ENCODE data around the gene C10orf90. TPM values are rescaled to one million over a fixed set of nuclear protein-coding genes. Genes with fewer than 3 reads are reported as not detected.

C10orf90 gene
- total RNA-seq, 1 experiment from 2014 or later: not detected

- no peak overlapping the region for H3K27ac Mint-ChIP-seq
- no CpG with 5 or more reads among the region's 5 CpGs for WGBS (ENCODE audit: extremely low coverage, insufficient read length, low lambda C conversion rate)
- Histone ChIP-seq H3K27me3 (ENCODE audit: insufficient read depth, low read length) (no peaks in the 10 kb centered on the region), H3K9ac (ENCODE audit: extremely low read depth, insufficient read length, low read length) (no peak overlapping the region), H3K4me1 (ENCODE audit: insufficient read depth, low read length) (no peaks in the 10 kb centered on the region), H2BK5ac (ENCODE audit: insufficient read length, low read length) (no peak overlapping the region), H2BK12ac (ENCODE audit: insufficient read length, low read depth, low read length) (no peak overlapping the region), H3K14ac (ENCODE audit: insufficient read depth, low read length) (no peak overlapping the region), H4K91ac (ENCODE audit: insufficient read length, low read depth, low read length) (no peak overlapping the region), H3K79me1 (ENCODE audit: insufficient read depth, low read depth, low read length, poor library complexity, severe bottlenecking) (no peaks in the 10 kb centered on the region), H3K18ac (ENCODE audit: insufficient read length, low read depth, low read length) (no peak overlapping the region), H3K9me3 (ENCODE audit: control insufficient read depth, low read depth, low read length) (no peaks in the 10 kb centered on the region), H3K23ac (ENCODE audit: insufficient read length, low read depth, low read length) (no peak overlapping the region), H2BK20ac (ENCODE audit: low read depth, low read length, poor library complexity, severe bottlenecking) (no peak overlapping the region), H3K79me2 (ENCODE audit: insufficient read depth, low read length) (no peaks in the 10 kb centered on the region), H3T11ph (ENCODE audit: low read length) (no peak overlapping the region), H4K8ac (replicated peaks; ENCODE audit: insufficient read length, low read depth, low read length) (no peak overlapping the region), H3K56ac (ENCODE audit: insufficient read length, low read depth, low read length) (no peak overlapping the region), H3K4ac (ENCODE audit: low read depth, low read length) (no peak overlapping the region), H2AK5ac (ENCODE audit: insufficient read length, low read length) (no peak overlapping the region), H2BK15ac (ENCODE audit: low read depth, low read length) (no peak overlapping the region), H2AFZ (ENCODE audit: low read length) (no peak overlapping the region), H4K20me1 (ENCODE audit: control insufficient read depth, insufficient read depth, insufficient read length) (no peaks in the 10 kb centered on the region), H2BK120ac (ENCODE audit: low read depth, low read length, poor library complexity, severe bottlenecking) (no peak overlapping the region), H3K4me2 (ENCODE audit: insufficient read depth, insufficient read length, low read length) (no peak overlapping the region), H3K23me2 (ENCODE audit: insufficient read length, low read depth, low read length, poor library complexity, severe bottlenecking) (no peaks in the 10 kb centered on the region), H4K5ac (ENCODE audit: insufficient read length, low read depth, low read length) (no peak overlapping the region), H3K27ac (ENCODE audit: insufficient read length, low read depth, low read length) (no peak overlapping the region)
- H3K4me3 Mint-ChIP-seq: no peak overlapping the region; a peak in 1 of 5 replicates
- DNase-seq: no peak
- H3K4me1 Mint-ChIP-seq: peaks cover 8 to 11% of the 10 kb centered on the region in 2 experiments
- no peaks in the 10 kb centered on the region for H3K36me3 Mint-ChIP-seq (ENCODE audit: insufficient read depth in 1 of 3, low read depth in 3 of 3)
- no peaks in the 10 kb centered on the region for H3K9me3 Mint-ChIP-seq
- TF ChIP-seq, protein P1, sequence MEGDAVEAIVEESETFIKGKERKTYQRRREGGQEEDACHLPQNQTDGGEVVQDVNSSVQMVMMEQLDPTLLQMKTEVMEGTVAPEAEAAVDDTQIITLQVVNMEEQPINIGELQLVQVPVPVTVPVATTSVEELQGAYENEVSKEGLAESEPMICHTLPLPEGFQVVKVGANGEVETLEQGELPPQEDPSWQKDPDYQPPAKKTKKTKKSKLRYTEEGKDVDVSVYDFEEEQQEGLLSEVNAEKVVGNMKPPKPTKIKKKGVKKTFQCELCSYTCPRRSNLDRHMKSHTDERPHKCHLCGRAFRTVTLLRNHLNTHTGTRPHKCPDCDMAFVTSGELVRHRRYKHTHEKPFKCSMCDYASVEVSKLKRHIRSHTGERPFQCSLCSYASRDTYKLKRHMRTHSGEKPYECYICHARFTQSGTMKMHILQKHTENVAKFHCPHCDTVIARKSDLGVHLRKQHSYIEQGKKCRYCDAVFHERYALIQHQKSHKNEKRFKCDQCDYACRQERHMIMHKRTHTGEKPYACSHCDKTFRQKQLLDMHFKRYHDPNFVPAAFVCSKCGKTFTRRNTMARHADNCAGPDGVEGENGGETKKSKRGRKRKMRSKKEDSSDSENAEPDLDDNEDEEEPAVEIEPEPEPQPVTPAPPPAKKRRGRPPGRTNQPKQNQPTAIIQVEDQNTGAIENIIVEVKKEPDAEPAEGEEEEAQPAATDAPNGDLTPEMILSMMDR (conservative IDR thresholded peaks at IDR 0.05): no peak
- H3K27me3 Mint-ChIP-seq (ENCODE audit: low read depth): no peaks in the 10 kb centered on the region; the same call in 1 of the 2 replicates
These were observed 201.4 kb downstream of the C10orf90 start for GRCh38 chr10:126468876-126469643.

All from H9 (cell line).